Measurements from ENCODE around the gene IPO9.

- TF ChIP-seq MYC (IDR thresholded peaks at IDR 0.05; ENCODE audit: low read depth, low read length) (no peak), CTCF (IDR thresholded peaks at IDR 0.05; ENCODE audit: low read depth, low read length) (no peak)
Observed at GRCh38 chr1:201902198-201902597, 73.2 kb downstream of the IPO9 start.
